GM12873 (cell line): ENCODE data around the gene TOLLIP.

Source experiments
- TF ChIP-seq, protein P1 (sequence below): IDR thresholded peaks from 2 replicates; pipeline ENCODE4 v1.5.1; 2012; ENCODE audit warnings: low read depth, mild to moderate bottlenecking, moderate library complexity, low read length, control low read depth; ENCODE audit not compliant: insufficient read depth; ENCODE audit errors: missing control alignments

Gene TOLLIP

GRCh38 chr11:1335264-1335810, 25.9 kb upstream of the TOLLIP start:
- TF ChIP-seq, protein P1, sequence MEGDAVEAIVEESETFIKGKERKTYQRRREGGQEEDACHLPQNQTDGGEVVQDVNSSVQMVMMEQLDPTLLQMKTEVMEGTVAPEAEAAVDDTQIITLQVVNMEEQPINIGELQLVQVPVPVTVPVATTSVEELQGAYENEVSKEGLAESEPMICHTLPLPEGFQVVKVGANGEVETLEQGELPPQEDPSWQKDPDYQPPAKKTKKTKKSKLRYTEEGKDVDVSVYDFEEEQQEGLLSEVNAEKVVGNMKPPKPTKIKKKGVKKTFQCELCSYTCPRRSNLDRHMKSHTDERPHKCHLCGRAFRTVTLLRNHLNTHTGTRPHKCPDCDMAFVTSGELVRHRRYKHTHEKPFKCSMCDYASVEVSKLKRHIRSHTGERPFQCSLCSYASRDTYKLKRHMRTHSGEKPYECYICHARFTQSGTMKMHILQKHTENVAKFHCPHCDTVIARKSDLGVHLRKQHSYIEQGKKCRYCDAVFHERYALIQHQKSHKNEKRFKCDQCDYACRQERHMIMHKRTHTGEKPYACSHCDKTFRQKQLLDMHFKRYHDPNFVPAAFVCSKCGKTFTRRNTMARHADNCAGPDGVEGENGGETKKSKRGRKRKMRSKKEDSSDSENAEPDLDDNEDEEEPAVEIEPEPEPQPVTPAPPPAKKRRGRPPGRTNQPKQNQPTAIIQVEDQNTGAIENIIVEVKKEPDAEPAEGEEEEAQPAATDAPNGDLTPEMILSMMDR, result no peak

DNA sequence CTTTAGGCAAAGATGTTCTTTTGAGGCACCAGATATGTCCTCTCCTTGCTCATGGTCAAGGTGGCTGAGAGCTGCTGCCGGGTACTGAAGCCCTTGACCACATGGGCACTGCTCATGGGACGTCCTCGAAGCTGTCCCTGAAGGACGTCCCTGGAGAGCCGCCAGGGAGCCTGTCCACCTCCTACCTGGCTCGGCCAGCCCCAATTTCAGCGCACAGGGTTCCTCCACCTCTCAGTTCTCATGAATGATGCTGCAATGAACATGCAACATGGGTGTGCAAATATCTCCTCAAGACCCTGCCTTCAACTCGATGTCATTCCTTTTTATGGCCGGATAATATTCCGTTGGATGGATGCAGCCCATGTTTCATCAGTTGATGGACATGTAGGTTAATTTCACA, 24.4 kb upstream of the TOLLIP start:
- TF ChIP-seq, protein P1, result no peak

DNA sequence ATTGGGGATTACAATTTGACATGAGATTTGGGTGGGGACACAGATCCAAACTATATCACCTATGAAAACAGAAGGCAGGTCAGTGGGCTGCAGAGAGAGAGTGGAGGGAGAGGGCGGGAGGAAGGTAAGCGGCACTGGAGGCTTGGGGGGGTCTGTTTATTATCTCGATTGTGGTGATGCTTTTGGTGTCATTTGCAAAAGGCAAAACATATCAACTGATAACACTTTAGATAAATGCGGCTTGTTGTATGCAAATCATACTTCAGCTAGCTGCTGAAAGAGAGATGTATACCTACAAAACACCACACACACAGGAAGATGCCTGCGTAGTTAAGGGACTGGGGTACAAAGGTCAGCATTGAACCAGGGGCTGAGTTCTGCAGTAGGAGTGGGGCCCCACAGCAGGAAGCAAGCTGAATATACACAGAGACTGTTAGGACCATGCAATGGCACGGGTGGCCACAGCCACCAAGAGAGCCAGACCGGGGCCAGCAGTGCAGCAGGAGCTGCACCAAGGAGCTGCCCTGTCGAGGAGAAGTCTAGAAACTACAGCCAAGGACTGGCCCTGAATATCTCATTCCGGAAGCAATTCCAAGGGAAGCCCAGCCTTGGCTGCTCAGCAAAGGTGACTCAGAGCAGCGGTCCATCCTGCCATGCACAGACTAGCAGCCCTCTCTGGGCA, 23.8 kb upstream of the TOLLIP start:
- TF ChIP-seq, protein P1, result no peak

GRCh38 chr11:1330473-1330872, 21.0 kb upstream of the TOLLIP start:
- TF ChIP-seq, protein P1, result no peak

GRCh38 chr11:1327064-1327460, 17.6 kb upstream of the TOLLIP start:
- TF ChIP-seq, protein P1, result no peak

DNA sequence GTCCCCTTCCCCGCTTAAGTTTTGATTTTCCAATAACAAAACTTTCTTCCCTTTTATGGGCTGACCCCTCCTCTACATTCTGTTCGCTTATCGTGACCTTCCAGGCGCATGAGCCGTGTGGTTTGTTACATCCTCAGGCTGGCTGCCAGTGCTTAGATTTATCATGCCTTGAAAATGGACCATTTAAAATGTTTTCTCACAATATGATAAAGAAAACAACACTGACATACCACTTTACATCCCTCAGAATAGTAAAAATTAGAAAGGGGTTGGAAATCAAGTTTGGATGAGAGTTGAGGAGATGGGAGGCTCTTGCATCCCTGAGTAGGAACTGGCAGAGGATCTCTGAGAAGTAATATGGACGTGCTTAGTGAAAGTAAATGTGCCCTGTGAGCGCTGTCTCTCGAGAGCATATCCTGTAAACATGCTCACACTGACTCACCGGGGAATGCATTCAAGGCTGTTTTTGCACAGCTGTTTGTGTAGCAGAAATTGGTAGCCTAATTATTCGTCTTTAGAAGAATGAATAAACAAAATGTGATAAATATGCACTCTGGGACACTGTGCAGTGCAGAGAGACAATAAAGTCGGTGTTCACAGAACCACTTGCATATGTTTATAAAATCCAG, 17.1 kb upstream of the TOLLIP start:
- TF ChIP-seq, protein P1, result no peak

- TF ChIP-seq, protein P1, result no peak
Measured at GRCh38 chr11:1323774-1324173, 14.3 kb upstream of the TOLLIP start.
